Osteoblast (primary cell): ENCODE data around the gene GLYR1. TPM values are rescaled to one million over a fixed set of nuclear protein-coding genes. Genes with fewer than 3 reads are reported as not detected.

Experiments
- DNase-seq: peaks from one replicate; pipeline ENCODE4 v3.0.0; 2011; ENCODE audit warnings: low spot score, mixed read lengths; ENCODE audit not compliant: insufficient read length; ENCODE audit errors: missing footprints
- H2AFZ ChIP-seq: 2 replicates; pipeline ENCODE4 v1.6.0; 2011; ENCODE audit warnings: mild to moderate bottlenecking, low read length
- H3K27ac ChIP-seq: 2 replicates; pipeline ENCODE4 v1.5.1; 2011; ENCODE audit warnings: mild to moderate bottlenecking, low read depth, low read length, moderate library complexity
- H3K27me3 ChIP-seq: 2 replicates; pipeline ENCODE4 v1.6.0; 2012; ENCODE audit warnings: mild to moderate bottlenecking, control low read depth, inconsistent platforms, low read length, moderate library complexity; ENCODE audit not compliant: insufficient read depth
- H3K36me3 ChIP-seq: 2 replicates; pipeline ENCODE4 v1.5.1; 2011; ENCODE audit warnings: mild to moderate bottlenecking, low read length, control low read depth, moderate library complexity; ENCODE audit not compliant: insufficient read depth
- H3K4me1 ChIP-seq: 2 replicates; pipeline ENCODE4 v1.5.1; 2011; ENCODE audit warnings: mild to moderate bottlenecking, low read length, control low read depth, moderate library complexity; ENCODE audit not compliant: insufficient read depth
- H3K4me2 ChIP-seq: 2 replicates; pipeline ENCODE4 v1.6.0; 2011; ENCODE audit warnings: mild to moderate bottlenecking, low read length; ENCODE audit not compliant: insufficient read depth
- H3K4me3 ChIP-seq: fragments of 200-600 bp; sonication (generic); 3 replicates; pipeline ENCODE4 v1.5.1; 2012; ENCODE audit warnings: mild to moderate bottlenecking, low read length, inconsistent platforms; ENCODE audit not compliant: insufficient read depth
- H3K79me2 ChIP-seq: 2 replicates; pipeline ENCODE4 v1.6.0; 2012; ENCODE audit warnings: mild to moderate bottlenecking, low read length, control low read depth, inconsistent platforms; ENCODE audit not compliant: insufficient read depth
- H3K9me3 ChIP-seq: 2 replicates; pipeline ENCODE4 v1.5.1; 2011; ENCODE audit warnings: low read depth, low read length, control low read depth
- H4K20me1 ChIP-seq: 2 replicates; pipeline ENCODE4 v1.6.0; 2012; ENCODE audit warnings: mild to moderate bottlenecking, low read length, control low read depth; ENCODE audit not compliant: insufficient read depth
- total RNA-seq: library from RNA; depleted of rRNA; stranded (reverse); fragments of >200 nt; gene quantifications from 2 replicates; pipeline ENCODE4 v1.2.3, GENCODE V29; 2012
- TF ChIP-seq, protein P1 (sequence below): IDR thresholded peaks from 2 replicates; pipeline ENCODE4 v1.5.1; 2011; ENCODE audit warnings: mild to moderate bottlenecking, low read depth, low read length, moderate library complexity; ENCODE audit errors: extremely low read depth

The GLYR1 gene
- total RNA-seq, 1 donor: 48.1 TPM

DNA sequence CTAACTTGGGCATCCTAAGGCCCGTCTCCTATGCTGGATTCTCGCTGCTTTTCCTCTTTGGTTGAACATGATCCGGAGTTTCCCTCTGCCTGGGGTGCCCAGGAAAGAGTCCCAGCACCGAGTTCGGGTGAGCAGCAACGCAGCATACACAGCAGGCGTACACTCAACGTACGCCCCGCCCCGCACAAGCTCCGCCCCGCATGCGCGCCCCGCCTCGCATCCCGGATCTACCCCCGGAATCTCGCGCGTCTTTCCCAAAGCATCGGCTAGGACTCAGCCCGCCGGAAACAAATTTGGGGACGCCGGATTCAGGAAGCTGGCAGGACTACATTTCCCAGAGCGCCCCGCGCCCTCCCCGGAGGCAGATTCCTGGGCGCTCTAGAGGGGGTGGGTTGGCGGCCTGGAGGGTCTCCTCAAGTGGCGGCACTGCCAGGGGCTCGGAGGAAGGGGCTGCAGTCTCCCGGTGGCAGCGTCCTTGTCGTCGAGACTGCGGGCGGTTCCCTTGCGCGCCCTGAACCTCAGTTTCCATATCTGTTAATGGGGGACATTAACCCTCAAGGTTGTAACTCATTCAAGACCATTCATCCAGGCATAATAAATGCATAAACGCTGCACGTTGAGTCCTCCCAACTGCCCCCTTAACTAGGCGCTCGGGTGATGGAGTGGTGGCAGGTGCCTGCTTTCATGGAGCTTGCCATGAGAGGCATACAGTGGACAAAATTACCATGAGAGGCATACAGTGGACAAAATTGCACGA, 78.4 kb downstream of the GLYR1 start:
- H3K4me2 ChIP-seq: peak overlapping the region; percentile 99
- H3K27ac ChIP-seq: peak overlapping the region; percentile 89
- TF ChIP-seq, protein P1, sequence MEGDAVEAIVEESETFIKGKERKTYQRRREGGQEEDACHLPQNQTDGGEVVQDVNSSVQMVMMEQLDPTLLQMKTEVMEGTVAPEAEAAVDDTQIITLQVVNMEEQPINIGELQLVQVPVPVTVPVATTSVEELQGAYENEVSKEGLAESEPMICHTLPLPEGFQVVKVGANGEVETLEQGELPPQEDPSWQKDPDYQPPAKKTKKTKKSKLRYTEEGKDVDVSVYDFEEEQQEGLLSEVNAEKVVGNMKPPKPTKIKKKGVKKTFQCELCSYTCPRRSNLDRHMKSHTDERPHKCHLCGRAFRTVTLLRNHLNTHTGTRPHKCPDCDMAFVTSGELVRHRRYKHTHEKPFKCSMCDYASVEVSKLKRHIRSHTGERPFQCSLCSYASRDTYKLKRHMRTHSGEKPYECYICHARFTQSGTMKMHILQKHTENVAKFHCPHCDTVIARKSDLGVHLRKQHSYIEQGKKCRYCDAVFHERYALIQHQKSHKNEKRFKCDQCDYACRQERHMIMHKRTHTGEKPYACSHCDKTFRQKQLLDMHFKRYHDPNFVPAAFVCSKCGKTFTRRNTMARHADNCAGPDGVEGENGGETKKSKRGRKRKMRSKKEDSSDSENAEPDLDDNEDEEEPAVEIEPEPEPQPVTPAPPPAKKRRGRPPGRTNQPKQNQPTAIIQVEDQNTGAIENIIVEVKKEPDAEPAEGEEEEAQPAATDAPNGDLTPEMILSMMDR: no peak
- peaks cover 3% of the 10 kb centered on the region for H4K20me1 ChIP-seq
- H3K9me3 ChIP-seq: no peaks in the 10 kb centered on the region
- H3K36me3 ChIP-seq: peaks cover 11% of the 10 kb centered on the region
- peaks cover 20% of the 10 kb centered on the region for H3K4me1 ChIP-seq
- H2AFZ ChIP-seq: peak overlapping the region; percentile 97
- peak overlapping the region; percentile 78 for H3K4me3 ChIP-seq
- no peaks in the 10 kb centered on the region for H3K27me3 ChIP-seq
- H3K79me2 ChIP-seq: peaks cover 28% of the 10 kb centered on the region
- peak; percentile 99 for DNase-seq

DNA sequence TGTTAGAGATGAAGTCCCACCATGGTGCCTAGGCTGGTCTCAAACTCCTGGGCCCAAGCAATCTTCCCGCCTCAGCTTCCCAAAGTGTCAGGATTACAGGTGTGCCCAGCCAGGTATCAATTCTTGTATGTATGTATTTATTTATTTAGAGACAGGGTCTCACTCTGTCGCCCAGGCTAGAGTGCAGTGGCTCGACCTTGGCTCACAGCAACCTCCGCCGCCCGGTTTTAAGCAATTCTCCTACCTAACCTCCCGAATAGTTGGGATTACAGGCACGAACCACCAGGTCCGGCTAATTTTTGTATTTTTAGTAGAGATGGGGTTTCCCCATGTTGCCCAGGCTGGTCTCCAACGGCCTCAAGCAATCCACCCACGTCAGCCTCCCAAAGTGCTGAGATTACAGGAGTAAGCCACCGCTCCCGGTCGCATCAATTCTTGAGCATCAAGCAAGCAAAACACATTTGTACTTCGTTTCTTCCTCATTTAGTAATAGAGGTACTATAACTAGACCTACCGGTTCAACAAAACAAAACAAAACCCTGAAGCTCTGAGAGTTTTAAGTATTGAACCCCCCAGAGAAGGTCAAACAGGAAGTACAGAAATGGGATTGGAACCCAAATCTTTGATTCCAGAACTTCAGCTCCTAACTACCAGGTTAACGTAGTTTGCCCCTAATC, 79.1 kb downstream of the GLYR1 start:
- Histone ChIP-seq H3K27ac (peak overlapping the region; percentile 89), H3K79me2 (peaks cover 32% of the 10 kb centered on the region), H3K4me3 (peak overlapping the region; percentile 78), H4K20me1 (peaks cover 4% of the 10 kb centered on the region), H3K4me1 (peaks cover 20% of the 10 kb centered on the region), H3K4me2 (peak overlapping the region; percentile 99), H2AFZ (peak overlapping the region; percentile 97), H3K9me3 (no peaks in the 10 kb centered on the region), H3K27me3 (no peaks in the 10 kb centered on the region), H3K36me3 (peaks cover 17% of the 10 kb centered on the region)
- TF ChIP-seq, protein P1: no peak
- DNase-seq: no peak

DNA sequence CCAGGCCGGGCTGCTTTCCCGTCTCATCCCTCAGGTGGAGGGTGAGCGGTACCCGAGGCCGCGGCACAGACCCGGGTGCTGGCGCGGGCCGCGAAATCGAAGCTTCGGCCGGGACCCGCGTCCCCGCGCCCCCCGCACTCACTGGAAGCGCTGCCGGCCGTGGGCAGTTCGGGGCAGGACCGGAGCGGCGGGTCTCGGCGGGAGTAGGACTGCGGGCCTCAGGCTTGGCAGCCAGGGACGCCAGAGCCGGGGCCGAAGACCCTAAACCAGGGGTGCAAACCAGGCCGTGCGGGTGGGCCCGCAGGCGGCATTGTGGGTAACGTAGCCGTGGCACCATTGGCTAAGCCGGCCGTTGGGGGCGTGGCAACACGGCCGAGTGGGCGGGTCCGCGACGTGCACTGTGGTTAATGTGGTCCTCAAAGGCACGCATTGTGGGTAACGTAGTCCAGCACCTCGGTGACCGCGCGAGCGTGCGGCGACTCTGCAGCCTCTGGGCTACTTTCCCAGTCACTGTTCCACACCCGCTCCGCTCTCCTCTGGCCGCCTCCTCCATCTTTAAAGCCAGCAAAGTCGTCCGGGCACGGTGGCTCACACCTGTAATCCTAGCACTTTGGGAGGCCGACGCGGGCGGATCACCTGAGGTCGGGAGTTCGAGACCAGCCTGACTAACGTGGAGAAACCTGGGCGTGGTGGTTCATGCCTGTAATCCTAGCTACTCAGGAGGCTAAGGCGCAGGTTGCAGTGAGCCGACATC, 80.0 kb downstream of the GLYR1 start, which contains the start of gene ZNF500:
Gene ZNF500 (minus strand): TSS at position 288 of the 754 bp plus-strand sequence. CDS start 1,184 bp downstream, outside the sequence.
- Histone ChIP-seq H4K20me1 (peaks cover 4% of the 10 kb centered on the region), H3K79me2 (peaks cover 34% of the 10 kb centered on the region), H3K9me3 (no peaks in the 10 kb centered on the region), H3K36me3 (peaks cover 27% of the 10 kb centered on the region), H2AFZ (peak within 1 kb of the TSS; percentile 97), H3K4me1 (peaks cover 20% of the 10 kb centered on the region), H3K4me3 (peak within 1 kb of the TSS; percentile 99), H3K4me2 (peak within 1 kb of the TSS; percentile 99), H3K27ac (peak within 1 kb of the TSS; percentile 89), H3K27me3 (no peaks in the 10 kb centered on the region)
- TF ChIP-seq, protein P1: no peak
- peak; percentile 99 for DNase-seq
